HG02763 (cell line): Measurements from ENCODE around the gene OR56A5.
"Not testable (repeated sequence)": the region's sequence is repeated elsewhere in the genome, so short reads cannot be mapped to it uniquely, and the experiment has no call there.

ENCODE experiments used
- ATAC-seq: cut with Tn5 transposase; IDR thresholded peaks from one replicate; pipeline ENCODE4 v1.9.1; 2021; ENCODE audit warnings: mild to moderate bottlenecking, moderate library complexity; ENCODE audit not compliant: unreplicated experiment

Gene OR56A5

GRCh38 chr11:5968394-5968793, at the start of gene OR56A5:
Gene OR56A5, minus strand, starts transcription at chr11:5968494. Its CDS starts 0 bp downstream, at chr11:5968494.
- no peak for ATAC-seq

GRCh38 chr11:6013042-6013441, 44.7 kb upstream of the OR56A5 start:
- ATAC-seq: no peak

- ATAC-seq: no peak
These were observed 43.9 kb upstream of the OR56A5 start for GRCh38 chr11:6012035-6012668.

- no peak for ATAC-seq
These were observed 38.6 kb upstream of the OR56A5 start, which contains the start of gene OR56A4 for GRCh38 chr11:6006846-6007245. Gene OR56A4, minus strand, starts transcription at chr11:6006946. Its CDS starts 3,954 bp downstream, at chr11:6002992.

- no peak for ATAC-seq
These were observed 38.1 kb upstream of the OR56A5 start for GRCh38 chr11:6006395-6006794.

GRCh38 chr11:6002202-6002699, 34.0 kb upstream of the OR56A5 start:
- no peak for ATAC-seq

- ATAC-seq: no peak
These were observed 26.5 kb upstream of the OR56A5 start for GRCh38 chr11:5994791-5995190.

- ATAC-seq: no peak
These were observed 24.4 kb upstream of the OR56A5 start for GRCh38 chr11:5992604-5993251.

- no peak for ATAC-seq
These were observed 23.9 kb upstream of the OR56A5 start for GRCh38 chr11:5992150-5992549.

GRCh38 chr11:5989203-5989602, 20.9 kb upstream of the OR56A5 start:
- no peak for ATAC-seq

GRCh38 chr11:5986885-5987284, 18.6 kb upstream of the OR56A5 start, which contains the start of gene OR52L1:
Gene OR52L1, minus strand, starts transcription at chr11:5986985. Its CDS starts 55 bp downstream, at chr11:5986930.
- no peak for ATAC-seq

GRCh38 chr11:5983443-5983842, 15.1 kb upstream of the OR56A5 start:
- ATAC-seq: no peak

- ATAC-seq: no peak
These were observed 5.2 kb upstream of the OR56A5 start for GRCh38 chr11:5973530-5973929.

- no peak for ATAC-seq
These were observed 586 bp downstream of the OR56A5 start for GRCh38 chr11:5967708-5968107.

GRCh38 chr11:5966958-5967357, 1.3 kb downstream of the OR56A5 start:
- no peak for ATAC-seq

- not testable (repeated sequence) for ATAC-seq
These were observed 7.5 kb downstream of the OR56A5 start for GRCh38 chr11:5960704-5961320.

- ATAC-seq: no peak
These were observed 12.7 kb downstream of the OR56A5 start for GRCh38 chr11:5955586-5955985.

- ATAC-seq: no peak
These were observed 26.3 kb downstream of the OR56A5 start, which contains the start of gene OR56A3 for GRCh38 chr11:5941951-5942350. Gene OR56A3, plus strand, starts transcription at chr11:5942251. Its CDS starts 5,096 bp downstream, at chr11:5947347.

- ATAC-seq: no peak
These were observed 27.5 kb downstream of the OR56A5 start for GRCh38 chr11:5940748-5941147.

- no peak for ATAC-seq
These were observed 29.7 kb downstream of the OR56A5 start for GRCh38 chr11:5938603-5938965.

GRCh38 chr11:5937868-5938602, 30.3 kb downstream of the OR56A5 start:
- no peak for ATAC-seq
